Activated T-cell treated with anti-CD3 and anti-CD28 coated beads for 4 hours (primary cell): ENCODE measurements around the gene METTL24.
"Not testable (repeated sequence)": the region's sequence is repeated elsewhere in the genome, so short reads cannot be mapped to it uniquely, and the experiment has no call there.

Source experiments
- DNase-seq: peaks from one replicate; pipeline ENCODE4 v3.0.0-alpha.2; 2020

METTL24 gene

DNA sequence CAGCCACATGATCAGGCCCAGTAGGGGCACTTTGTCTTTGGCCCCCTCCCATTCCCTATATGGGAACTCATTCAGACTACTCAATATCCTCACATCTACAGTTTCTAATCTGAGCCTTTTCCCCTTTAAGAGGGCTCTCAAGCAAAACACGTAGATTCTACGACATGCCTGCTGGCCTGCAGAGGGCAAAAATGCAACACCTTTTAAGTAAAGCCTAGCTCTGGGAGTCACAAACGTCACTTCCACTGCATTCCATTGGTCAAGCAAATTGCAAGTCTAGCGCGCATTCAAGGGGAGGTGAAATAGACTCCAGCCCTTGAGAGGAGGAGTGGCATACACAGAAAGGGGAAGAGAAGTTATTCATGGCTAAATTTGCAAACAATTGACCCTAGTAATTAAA is 107.3 kb downstream of the METTL24 start:
- DNase-seq = no peak

DNA sequence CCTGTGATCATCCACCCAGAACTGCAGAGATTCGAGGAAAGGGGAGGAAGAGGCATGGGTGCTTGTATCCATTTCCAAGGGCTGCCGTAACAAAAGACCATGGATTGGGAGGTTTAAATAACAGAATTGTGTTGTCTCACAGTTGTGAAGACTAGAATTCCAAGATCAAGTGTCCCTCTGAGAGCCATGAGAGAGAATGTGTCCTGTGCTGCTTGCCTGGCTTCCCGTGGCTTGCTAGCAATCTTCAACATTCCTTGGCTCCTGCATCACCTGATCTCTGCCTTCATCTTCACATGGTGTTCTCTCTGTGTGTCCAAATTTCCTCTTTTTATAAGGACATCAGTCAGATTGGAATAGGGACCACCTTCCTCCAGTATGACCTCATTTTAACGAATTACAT is 108.1 kb downstream of the METTL24 start:
- DNase-seq = no peak

GRCh38 chr6:110246900-110247546 is 111.1 kb downstream of the METTL24 start:
- no peak for DNase-seq

GRCh38 chr6:110246378-110246777 is 111.8 kb downstream of the METTL24 start:
- DNase-seq = no peak

DNA sequence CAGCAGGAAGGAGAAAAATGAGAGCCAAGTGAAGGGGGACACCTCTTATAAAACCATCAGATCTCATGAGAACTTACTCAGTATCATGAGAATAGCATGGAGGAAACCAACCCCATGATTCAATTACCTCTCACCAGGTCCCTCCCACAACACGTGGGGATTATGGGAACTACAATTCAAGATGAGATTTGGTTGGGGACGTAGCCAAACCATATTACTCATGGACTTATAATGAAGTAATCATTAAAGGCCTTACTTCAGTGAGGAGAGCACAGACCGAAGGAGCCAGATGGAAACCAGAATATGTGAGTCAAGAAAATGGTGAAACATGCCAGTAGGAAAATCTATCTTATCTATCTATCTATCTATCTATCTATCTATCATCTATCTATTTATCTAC is 113.5 kb downstream of the METTL24 start:
- DNase-seq = not testable (repeated sequence)

DNA sequence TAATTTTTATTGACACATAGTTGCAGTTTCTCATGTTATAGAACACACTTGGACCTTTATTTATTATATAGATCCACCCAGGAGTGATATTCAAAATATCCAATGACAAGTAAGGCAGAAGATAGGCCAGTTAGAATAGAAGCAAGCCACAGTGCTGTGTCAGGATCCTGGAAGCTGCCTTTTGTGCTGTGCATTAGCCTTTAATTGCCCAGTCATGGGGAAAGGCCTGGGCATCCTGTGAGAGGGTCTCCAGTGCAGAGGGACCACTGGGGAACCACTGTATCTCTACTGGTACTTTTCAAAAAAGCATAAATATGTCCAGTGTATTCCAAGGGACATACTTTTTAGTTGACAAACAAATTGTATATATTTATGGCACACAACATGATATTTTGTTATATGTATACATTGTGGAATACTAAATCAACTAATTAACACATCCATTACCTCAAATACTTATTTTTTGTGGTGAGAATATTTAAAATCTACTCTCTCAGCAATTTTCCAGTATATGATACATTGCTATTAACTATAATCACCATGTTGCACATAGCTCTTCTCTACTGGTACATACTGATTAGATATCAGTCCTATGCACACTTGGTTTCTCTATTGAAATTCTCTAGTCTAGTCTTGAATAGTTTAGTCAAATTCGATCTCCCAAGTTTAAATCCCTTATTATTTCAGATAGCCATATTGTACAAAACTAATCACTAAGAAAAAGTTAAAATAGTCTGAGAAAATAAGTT is 118.4 kb downstream of the METTL24 start:
- no peak for DNase-seq

DNA sequence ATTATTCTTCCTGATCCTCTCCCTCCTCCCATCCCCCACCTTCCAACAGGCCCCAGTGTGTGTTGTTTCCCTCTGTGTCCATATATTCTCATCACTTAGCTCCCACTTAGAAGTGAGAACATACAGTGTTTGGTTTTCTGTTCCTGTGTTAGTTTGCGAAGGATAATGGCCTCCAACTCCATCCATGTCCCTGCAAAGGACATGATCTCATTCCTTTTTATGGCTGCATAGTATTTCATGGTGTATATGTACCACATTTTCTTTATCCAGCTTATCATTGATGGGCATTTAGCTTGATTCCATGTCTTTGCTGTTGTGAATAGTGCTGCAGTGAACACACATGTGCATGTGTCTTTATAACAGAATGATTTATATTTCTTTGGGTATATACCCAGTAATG is 122.1 kb downstream of the METTL24 start:
- not testable (repeated sequence) for DNase-seq

- no peak for DNase-seq
These were observed 124.3 kb downstream of the METTL24 start for GRCh38 chr6:110233770-110234374.

- no peak for DNase-seq
These were observed 125.7 kb downstream of the METTL24 start for GRCh38 chr6:110232450-110232849.

GRCh38 chr6:110226261-110226660 is 131.9 kb downstream of the METTL24 start:
- no peak for DNase-seq

DNA sequence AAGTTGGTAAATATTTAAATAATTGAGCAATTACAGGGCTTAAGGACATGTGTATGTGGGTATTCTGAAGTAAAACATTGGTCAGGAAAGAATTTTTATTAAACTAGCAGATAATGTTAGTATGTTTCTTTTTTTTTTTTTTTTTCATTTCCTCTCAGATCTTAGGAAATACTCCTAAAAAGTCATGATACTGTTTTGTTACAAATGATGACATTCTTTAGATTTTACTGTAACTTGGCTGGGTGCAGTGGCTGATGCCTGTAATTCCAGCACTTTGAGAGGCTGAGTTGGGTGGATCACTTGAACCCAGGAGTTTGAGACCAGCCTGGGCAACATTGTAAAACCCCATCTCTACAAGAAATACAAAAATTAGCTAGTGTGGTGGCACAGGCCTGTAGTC is 136.4 kb downstream of the METTL24 start:
- no peak for DNase-seq

GRCh38 chr6:110217266-110217665 is 140.9 kb downstream of the METTL24 start:
- DNase-seq = no peak

GRCh38 chr6:110216140-110216539 is 142.0 kb downstream of the METTL24 start:
- DNase-seq = no peak

DNA sequence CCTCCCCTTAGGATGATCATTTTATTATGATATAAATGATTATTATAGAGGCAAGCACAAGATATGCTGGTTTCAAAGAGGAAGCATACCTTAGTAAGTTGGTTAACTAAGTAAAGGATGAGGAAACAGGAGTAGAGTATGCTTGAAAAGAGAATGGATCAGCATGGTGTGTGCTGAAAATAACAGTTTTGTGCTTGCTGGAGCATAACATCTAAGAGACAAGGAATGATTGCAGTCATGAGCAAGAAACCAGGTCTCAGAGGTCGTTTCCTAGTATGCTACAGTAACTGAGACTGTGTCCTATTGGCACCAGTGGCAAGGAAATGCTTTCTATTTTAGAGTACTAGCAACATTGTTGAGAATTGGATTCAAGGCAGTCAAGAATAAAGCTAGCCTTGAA is 143.8 kb downstream of the METTL24 start:
- no peak for DNase-seq

GRCh38 chr6:110211753-110212152 is 146.4 kb downstream of the METTL24 start:
- DNase-seq = no peak

DNA sequence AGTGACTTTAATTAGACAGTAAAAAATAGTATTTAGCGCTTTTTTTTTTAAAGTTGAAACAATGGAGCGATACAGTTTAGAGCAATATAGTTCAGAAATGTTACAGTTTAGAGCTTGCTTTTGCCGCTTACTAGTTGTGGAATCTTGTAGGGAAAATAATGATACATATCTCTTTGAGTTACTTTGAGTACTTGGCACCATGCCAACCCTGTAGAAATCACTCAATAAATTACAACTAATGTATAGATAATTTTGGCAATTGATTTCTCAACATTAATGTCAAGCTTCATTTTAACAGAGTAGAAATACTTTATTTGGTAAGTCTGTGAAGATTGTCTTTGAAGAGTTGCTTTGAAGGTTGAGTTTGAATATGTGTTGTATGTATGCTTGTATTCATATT is 150.5 kb downstream of the METTL24 start:
- DNase-seq = no peak

DNA sequence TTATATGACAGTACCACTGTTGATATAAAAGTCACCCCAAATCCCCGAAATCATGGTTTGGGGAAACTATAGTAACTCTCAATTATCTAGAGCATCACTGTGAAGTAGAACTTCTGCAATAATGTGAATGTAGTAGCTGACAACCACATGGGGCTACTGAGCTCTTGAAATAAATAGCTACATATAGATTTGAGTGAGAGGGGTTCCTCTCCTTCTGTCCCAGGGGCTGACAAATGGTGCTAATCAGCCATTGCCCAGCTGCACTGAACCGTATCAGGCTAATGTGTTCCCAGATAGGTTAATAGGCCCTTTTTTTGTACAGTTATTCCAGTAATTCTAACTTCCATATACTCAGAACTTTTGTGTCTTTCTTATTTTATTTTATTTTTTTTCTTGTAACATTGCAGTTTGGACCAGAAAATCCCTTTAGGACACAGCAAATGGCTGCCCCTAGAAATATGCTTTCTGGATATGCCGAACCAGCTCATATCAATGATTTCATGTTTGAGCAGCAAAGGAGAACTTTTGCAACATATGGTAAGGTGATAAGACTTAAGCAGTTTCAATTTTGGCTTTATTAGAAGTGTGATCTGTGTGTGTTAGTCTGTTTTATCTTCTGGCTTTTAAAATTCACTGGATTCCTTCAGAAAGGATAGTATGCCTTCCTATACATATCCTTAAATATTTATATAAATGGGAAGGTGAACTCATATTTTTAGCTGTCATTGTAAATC is 156.8 kb downstream of the METTL24 start:
- no peak for DNase-seq

- DNase-seq = no peak
These were observed 159.6 kb downstream of the METTL24 start for GRCh38 chr6:110198561-110198960.

- DNase-seq = no peak
These were observed 161.3 kb downstream of the METTL24 start for GRCh38 chr6:110196874-110197273.

DNA sequence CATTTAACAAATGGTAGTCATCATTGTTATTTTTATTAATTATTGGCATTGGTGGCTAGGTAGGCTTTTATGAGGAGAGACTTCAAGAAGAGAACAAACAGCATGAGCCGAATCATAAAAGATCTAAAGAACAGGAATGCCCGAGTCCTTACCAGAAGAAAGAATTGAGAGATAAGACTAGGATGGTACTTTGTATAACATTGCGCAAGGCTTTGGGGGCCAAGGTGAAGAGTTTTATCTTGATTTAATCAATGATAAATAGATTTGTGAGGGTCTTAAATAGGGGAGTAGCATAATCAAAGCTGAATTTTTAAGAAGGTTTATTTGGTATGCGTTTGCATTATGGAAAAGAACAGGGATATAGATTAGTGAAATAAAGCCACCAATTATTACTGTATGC is 162.5 kb downstream of the METTL24 start:
- no peak for DNase-seq
